Lower leg skin (tissue), 3 donors: Measurements from ENCODE around the gene SLC51B.

Experiments used
- CTCF ChIP-seq, 3 donors: fragments of 450-650 bp; IDR thresholded peaks; one replicate each; pipeline ENCODE4 v1.5.1; 2016; ENCODE audit warnings: antibody characterized with exemption in 3 of 3, mild to moderate bottlenecking in 3 of 3, moderate library complexity in 2 of 3
- POLR2A ChIP-seq, 2 donors: fragments of 450-650 bp; IDR thresholded peaks; one replicate each; pipeline ENCODE4 v1.6.1; 2016 to 2017; ENCODE audit warnings: antibody characterized with exemption in 2 of 2, mild to moderate bottlenecking in 1 of 2, moderate library complexity in 1 of 2

DNA sequence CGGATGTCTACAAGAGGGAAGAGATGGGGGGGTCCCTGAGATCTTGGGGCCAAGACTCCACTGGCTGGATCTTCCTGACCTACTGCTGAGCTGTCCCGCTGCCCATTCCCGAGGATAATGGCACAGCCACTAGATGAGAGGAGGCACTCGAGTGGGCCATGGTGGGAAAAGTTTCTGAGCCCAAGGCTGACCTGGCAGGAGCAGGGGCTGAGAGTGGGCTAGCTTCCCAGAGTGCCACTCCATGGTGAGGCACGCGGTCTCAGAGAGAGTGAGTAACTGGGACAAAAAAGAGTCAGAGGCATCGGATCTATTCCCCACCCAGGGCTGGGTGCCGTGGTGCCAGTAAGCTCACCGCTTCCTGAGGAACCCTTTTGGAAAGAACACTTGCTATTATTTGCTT, 10.9 kb downstream of the SLC51B start:
- TF ChIP-seq CTCF (IDR thresholded peaks at IDR 0.05) (no peak), POLR2A (IDR thresholded peaks at IDR 0.05) (no peak)
